ENCODE measurements around the gene SDS. TPM values are rescaled to one million over a fixed set of nuclear protein-coding genes. Genes with fewer than 3 reads are reported as not detected.

SDS gene
- total RNA-seq, 4 donors from 2014 or later: 0.90 TPM; not detected in 3

DNA sequence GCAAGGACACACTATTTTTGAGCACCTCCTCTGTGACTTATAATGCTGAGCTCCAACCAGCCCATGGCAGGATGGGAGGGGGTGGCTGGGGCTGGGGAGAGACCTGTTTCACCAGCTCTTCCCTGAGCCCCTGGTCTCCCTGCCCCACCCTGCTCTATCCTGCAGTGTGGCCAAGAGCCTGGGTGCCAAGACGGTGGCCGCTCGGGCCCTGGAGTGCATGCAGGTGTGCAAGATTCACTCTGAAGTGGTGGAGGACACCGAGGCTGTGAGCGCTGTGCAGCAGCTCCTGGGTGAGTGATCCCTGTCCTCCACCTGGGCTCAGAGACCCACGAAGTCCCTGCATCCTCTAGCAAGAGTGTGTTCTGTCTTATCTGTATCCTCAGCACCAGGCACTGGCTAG is 32.9 kb upstream of the SDS start:
- TF ChIP-seq EP300 (IDR thresholded peaks at IDR 0.05) (no peak), POLR2A (IDR thresholded peaks at IDR 0.05) (no peak)
- TF ChIP-seq, protein P1, sequence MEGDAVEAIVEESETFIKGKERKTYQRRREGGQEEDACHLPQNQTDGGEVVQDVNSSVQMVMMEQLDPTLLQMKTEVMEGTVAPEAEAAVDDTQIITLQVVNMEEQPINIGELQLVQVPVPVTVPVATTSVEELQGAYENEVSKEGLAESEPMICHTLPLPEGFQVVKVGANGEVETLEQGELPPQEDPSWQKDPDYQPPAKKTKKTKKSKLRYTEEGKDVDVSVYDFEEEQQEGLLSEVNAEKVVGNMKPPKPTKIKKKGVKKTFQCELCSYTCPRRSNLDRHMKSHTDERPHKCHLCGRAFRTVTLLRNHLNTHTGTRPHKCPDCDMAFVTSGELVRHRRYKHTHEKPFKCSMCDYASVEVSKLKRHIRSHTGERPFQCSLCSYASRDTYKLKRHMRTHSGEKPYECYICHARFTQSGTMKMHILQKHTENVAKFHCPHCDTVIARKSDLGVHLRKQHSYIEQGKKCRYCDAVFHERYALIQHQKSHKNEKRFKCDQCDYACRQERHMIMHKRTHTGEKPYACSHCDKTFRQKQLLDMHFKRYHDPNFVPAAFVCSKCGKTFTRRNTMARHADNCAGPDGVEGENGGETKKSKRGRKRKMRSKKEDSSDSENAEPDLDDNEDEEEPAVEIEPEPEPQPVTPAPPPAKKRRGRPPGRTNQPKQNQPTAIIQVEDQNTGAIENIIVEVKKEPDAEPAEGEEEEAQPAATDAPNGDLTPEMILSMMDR (IDR thresholded peaks at IDR 0.05): no peak
- Histone ChIP-seq H3K36me3 (no peaks in the 10 kb centered on the region), H3K4me1 (no peaks in the 10 kb centered on the region), H3K27me3 (peaks cover 0 to 3% of the 10 kb centered on the region in 2 donors), H3K9me3 (no peaks in the 10 kb centered on the region), H3K4me3 (no peak overlapping the region), H3K27ac (no peak overlapping the region)
- WGBS, 2 donors: 72 to 86% methylated on average over 2 to 5 of the region's 6 CpGs
- no peak for DNase-seq (ENCODE audit: low spot score in 2 of 2)

DNA sequence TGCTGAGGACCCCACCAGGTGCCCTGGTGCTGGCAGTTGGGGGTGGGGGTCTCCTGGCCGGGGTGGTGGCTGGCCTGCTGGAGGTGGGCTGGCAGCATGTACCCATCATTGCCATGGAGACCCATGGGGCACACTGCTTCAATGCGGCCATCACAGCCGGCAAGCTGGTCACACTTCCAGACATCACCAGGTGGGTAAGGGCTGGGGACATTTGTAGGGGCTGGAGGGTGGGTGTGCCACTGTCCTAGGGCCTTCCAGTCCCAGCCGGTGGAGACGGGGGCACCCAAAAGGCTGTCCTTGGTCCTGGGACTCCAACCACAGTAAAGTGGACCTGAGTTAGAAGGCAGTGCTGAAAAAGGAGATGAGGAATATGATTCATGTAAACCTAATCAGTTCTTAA is 31.7 kb upstream of the SDS start:
- TF ChIP-seq POLR2A (IDR thresholded peaks at IDR 0.05) (no peak), EP300 (IDR thresholded peaks at IDR 0.05) (no peak)
- TF ChIP-seq, protein P1 (IDR thresholded peaks at IDR 0.05): no peak
- 81 to 84% methylated on average over 3 to 5 of the region's 5 CpGs for WGBS, 2 donors

DNA sequence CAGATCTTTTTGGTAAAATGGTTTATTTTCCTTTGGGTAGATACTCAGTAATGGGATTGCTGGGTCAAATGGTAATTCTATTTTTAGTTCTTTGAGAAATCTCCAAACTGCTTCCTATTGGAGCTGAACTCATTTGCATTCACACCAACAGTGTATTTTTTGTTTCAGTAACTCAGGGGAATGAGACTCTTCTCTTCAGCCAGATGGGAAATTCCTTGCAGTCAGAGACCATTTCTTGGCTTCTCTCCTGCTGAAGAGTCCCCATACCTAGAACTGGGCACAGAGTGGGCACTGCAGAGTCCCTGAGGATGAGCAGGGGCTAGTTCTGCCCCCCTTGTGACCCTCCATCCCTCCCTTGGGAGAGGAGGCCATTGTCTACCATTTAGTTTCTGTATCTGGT is 29.3 kb upstream of the SDS start:
- peaks cover 0 to 4% (median 0%) of the 10 kb centered on the region in 4 donors for H3K9me3 ChIP-seq
- peaks cover 0 to 5% of the 10 kb centered on the region in 2 donors for H3K27me3 ChIP-seq
- no peaks in the 10 kb centered on the region for H3K4me1 ChIP-seq
- H3K4me3 ChIP-seq: no peak overlapping the region
- no peaks in the 10 kb centered on the region for H3K36me3 ChIP-seq
- no peak overlapping the region for H3K27ac ChIP-seq
- DNase-seq (ENCODE audit: low spot score in 2 of 2): no peak
- no peak for TF ChIP-seq POLR2A (IDR thresholded peaks at IDR 0.05)
- TF ChIP-seq EP300 (IDR thresholded peaks at IDR 0.05): no peak
- TF ChIP-seq, protein P1 (IDR thresholded peaks at IDR 0.05): no peak

More for the DNA sequence above, 31.7 kb upstream of the SDS start:
- Histone ChIP-seq H3K4me1 (no peaks in the 10 kb centered on the region), H3K9me3 (peaks cover 0 to under 1% (median 0%) of the 10 kb centered on the region in 4 donors), H3K4me3 (no peak overlapping the region), H3K27me3 (no peaks in the 10 kb centered on the region), H3K36me3 (no peaks in the 10 kb centered on the region), H3K27ac (no peak overlapping the region)
- DNase-seq (ENCODE audit: low spot score in 2 of 2): no peak

DNA sequence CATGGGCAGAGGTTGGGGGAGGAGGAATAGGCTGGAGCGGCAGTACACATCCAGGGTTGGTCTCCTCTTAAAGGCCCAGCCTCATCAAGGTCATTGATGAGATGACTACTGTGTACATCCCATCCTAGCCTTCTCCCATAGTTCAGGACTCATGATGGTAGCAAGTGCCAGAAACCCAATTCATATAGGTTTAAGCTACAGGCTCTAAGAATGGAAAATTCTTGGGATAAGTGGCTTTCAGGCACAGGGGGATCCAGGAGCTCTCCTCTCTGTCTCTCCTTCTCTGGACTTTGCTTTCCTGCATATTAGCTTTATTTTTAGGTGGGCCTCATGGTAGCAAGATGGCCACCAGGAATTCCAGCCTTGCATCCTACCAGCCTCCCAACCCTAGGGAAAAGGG is 24.8 kb upstream of the SDS start:
- H3K36me3 ChIP-seq: no peaks in the 10 kb centered on the region
- DNase-seq (ENCODE audit: low spot score in 2 of 2): no peak
- peaks cover 0 to 5% of the 10 kb centered on the region in 2 donors for H3K27me3 ChIP-seq
- H3K9me3 ChIP-seq: peaks cover 0 to 4% (median 0%) of the 10 kb centered on the region in 4 donors
- no peaks in the 10 kb centered on the region for H3K4me1 ChIP-seq
- 79 to 83% methylated on average over 1 of the region's 1 CpG for WGBS, 2 donors
- TF ChIP-seq, protein P1 (IDR thresholded peaks at IDR 0.05): no peak
- TF ChIP-seq EP300 (IDR thresholded peaks at IDR 0.05) (no peak), POLR2A (IDR thresholded peaks at IDR 0.05) (no peak)
- no peak overlapping the region for H3K27ac ChIP-seq
- H3K4me3 ChIP-seq: no peak overlapping the region

DNA sequence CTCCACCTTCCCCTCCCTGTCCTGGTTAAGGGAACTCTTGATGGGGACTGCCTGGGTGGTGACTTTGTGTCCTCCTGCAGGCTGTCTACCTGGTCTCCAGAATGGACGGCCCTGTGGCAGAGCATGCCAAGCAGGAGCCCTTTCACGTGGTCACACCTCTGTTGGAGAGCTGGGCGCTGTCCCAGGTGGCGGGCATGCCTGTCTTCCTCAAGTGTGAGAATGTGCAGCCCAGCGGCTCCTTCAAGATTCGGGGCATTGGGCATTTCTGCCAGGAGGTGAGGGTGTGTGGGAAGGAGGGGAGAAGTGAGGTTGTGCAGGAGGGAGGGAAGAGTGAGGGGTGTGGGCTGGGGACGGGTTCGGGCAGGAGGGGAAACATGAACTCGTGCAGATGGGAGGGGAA is 24.2 kb upstream of the SDS start:
- Histone ChIP-seq H3K4me3 (no peak overlapping the region), H3K9me3 (peaks cover 0 to 4% (median 0%) of the 10 kb centered on the region in 4 donors), H3K27ac (no peak overlapping the region), H3K36me3 (no peaks in the 10 kb centered on the region), H3K4me1 (peaks cover 0 to 5% (median 0%) of the 10 kb centered on the region in 4 donors), H3K27me3 (peaks cover 0 to 5% of the 10 kb centered on the region in 2 donors)
- DNase-seq (ENCODE audit: low spot score in 2 of 2): no peak
- TF ChIP-seq EP300 (IDR thresholded peaks at IDR 0.05): no peak
- no peak for TF ChIP-seq POLR2A (IDR thresholded peaks at IDR 0.05)
- TF ChIP-seq, protein P1 (IDR thresholded peaks at IDR 0.05): no peak
- 77 to 78% methylated on average over 9 of the region's 9 CpGs for WGBS, 2 donors
